Measurements from ENCODE around the gene AGPAT1. TPM values are rescaled to one million over a fixed set of nuclear protein-coding genes. Genes with fewer than 3 reads are reported as not detected.

Gene AGPAT1
- total and polyA plus RNA-seq, 2 of the 13 experiments (the other 11 are each of a cell fraction or from before 2014, with no cell fraction given): 51.3 to 139 TPM

GRCh38 chr6:32153564-32154513 is 22.0 kb downstream of the AGPAT1 start, which contains the start of gene PPT2 (continued):
- TF ChIP-seq ZNF503 (CRISPR knock-in tag; IDR thresholded peaks at IDR 0.05): peak; percentile 80
- TF ChIP-seq MYPOP (CRISPR knock-in tag; IDR thresholded peaks at IDR 0.05): peak; percentile 77; the same call in 1 of the 2 replicates
- peak; percentile 79 for TF ChIP-seq MED1 (CRISPR knock-in tag; IDR thresholded peaks at IDR 0.05)
- peak; percentile 73; the same call in 1 of the 2 replicates for TF ChIP-seq HOXA5 (CRISPR knock-in tag; IDR thresholded peaks at IDR 0.05)
- peak; percentile 73 for TF ChIP-seq MED8 (CRISPR knock-in tag; IDR thresholded peaks at IDR 0.05; ENCODE audit: insufficient replicate concordance)
- peak; percentile 27 for TF ChIP-seq AHR (CRISPR knock-in tag; IDR thresholded peaks at IDR 0.05)
- TF ChIP-seq ZNF331 (CRISPR knock-in tag; IDR thresholded peaks at IDR 0.05): peak; percentile 72; the same call in 1 of the 2 replicates
- peak; percentile 87; the same call in 1 of the 2 replicates for TF ChIP-seq DMAP1 (CRISPR knock-in tag; IDR thresholded peaks at IDR 0.05)
- TF ChIP-seq ZNF446 (CRISPR knock-in tag; IDR thresholded peaks at IDR 0.05): no peak
- TF ChIP-seq ZNF605 (CRISPR knock-in tag; IDR thresholded peaks at IDR 0.05): peak; percentile 71; the same call in 1 of the 2 replicates
- TF ChIP-seq TBX2 (CRISPR knock-in tag; IDR thresholded peaks at IDR 0.05; ENCODE audit: borderline replicate concordance): peak; percentile 68; the same call in 1 of the 2 replicates
- peak; percentile 78 for TF ChIP-seq ZNF256 (CRISPR knock-in tag; conservative IDR thresholded peaks at IDR 0.05)
- no peak for TF ChIP-seq NFE2L2 (IDR thresholded peaks at IDR 0.05; ENCODE audit: low read length)
- 0 out of 2 replicates have a peak, but pooled peaks have one; percentile 46 for TF ChIP-seq MLXIP (CRISPR knock-in tag; IDR thresholded peaks at IDR 0.05; ENCODE audit: borderline replicate concordance)
- TF ChIP-seq ZSCAN31 (CRISPR knock-in tag; IDR thresholded peaks at IDR 0.05; ENCODE audit: low read depth): 0 out of 2 replicates have a peak, but pooled peaks have one; percentile 25
- TF ChIP-seq NFE2L1 (CRISPR knock-in tag; IDR thresholded peaks at IDR 0.05; ENCODE audit: borderline replicate concordance): peak; percentile 85; the same call in 1 of the 2 replicates
- no peak for TF ChIP-seq ZNF770 (CRISPR knock-in tag; IDR thresholded peaks at IDR 0.05)
- peak; percentile 84; the same call in 1 of the 2 replicates for TF ChIP-seq ZNF225 (CRISPR knock-in tag; IDR thresholded peaks at IDR 0.05)
- TF ChIP-seq CBX1 (IDR thresholded peaks at IDR 0.05; ENCODE audit: low read depth): no peak
- TF ChIP-seq SIX1 (CRISPR knock-in tag; IDR thresholded peaks at IDR 0.05; ENCODE audit: borderline replicate concordance): 0 out of 2 replicates have a peak, but pooled peaks have one; percentile 12
- no peak for TF ChIP-seq ZNF317 (CRISPR knock-in tag; IDR thresholded peaks at IDR 0.05)
- TF ChIP-seq HCFC1 (IDR thresholded peaks at IDR 0.05; ENCODE audit: low read depth, low read length): peak; percentile 57
